HG03066 (cell line): Measurements from ENCODE around the gene ADGRG6.

ENCODE experiments used
- ATAC-seq: cut with Tn5 transposase; IDR thresholded peaks from one replicate; pipeline ENCODE4 v1.9.1; 2021; ENCODE audit warnings: low read depth; ENCODE audit not compliant: unreplicated experiment

Gene ADGRG6

GRCh38 chr6:142318714-142319113 is 16.9 kb downstream of the ADGRG6 start:
- ATAC-seq = no peak

GRCh38 chr6:142320366-142320765 is 18.6 kb downstream of the ADGRG6 start:
- ATAC-seq = no peak

GRCh38 chr6:142321451-142321850 is 19.6 kb downstream of the ADGRG6 start:
- no peak for ATAC-seq

- no peak for ATAC-seq
Observed at GRCh38 chr6:142322066-142322465, 20.3 kb downstream of the ADGRG6 start.

- ATAC-seq = no peak
Observed at GRCh38 chr6:142322504-142323198, 20.8 kb downstream of the ADGRG6 start.

- ATAC-seq = no peak
Observed at GRCh38 chr6:142323377-142323776, 21.6 kb downstream of the ADGRG6 start.

GRCh38 chr6:142324111-142324510 is 22.3 kb downstream of the ADGRG6 start:
- ATAC-seq = no peak

- no peak for ATAC-seq
Observed at GRCh38 chr6:142325111-142325510, 23.3 kb downstream of the ADGRG6 start.

- ATAC-seq = no peak
Observed at GRCh38 chr6:142326540-142326939, 24.7 kb downstream of the ADGRG6 start.

- no peak for ATAC-seq
Observed at GRCh38 chr6:142328070-142328469, 26.3 kb downstream of the ADGRG6 start.

GRCh38 chr6:142329486-142330113 is 27.8 kb downstream of the ADGRG6 start:
- no peak for ATAC-seq

- ATAC-seq = no peak
Observed at GRCh38 chr6:142331075-142331551, 29.3 kb downstream of the ADGRG6 start.

GRCh38 chr6:142331601-142332000 is 29.8 kb downstream of the ADGRG6 start:
- no peak for ATAC-seq

GRCh38 chr6:142332393-142333098 is 30.7 kb downstream of the ADGRG6 start:
- ATAC-seq = no peak

GRCh38 chr6:142333431-142333830 is 31.6 kb downstream of the ADGRG6 start:
- no peak for ATAC-seq

GRCh38 chr6:142334294-142334693 is 32.5 kb downstream of the ADGRG6 start:
- ATAC-seq = no peak

GRCh38 chr6:142335415-142335814 is 33.6 kb downstream of the ADGRG6 start:
- no peak for ATAC-seq

GRCh38 chr6:142336183-142336582 is 34.4 kb downstream of the ADGRG6 start:
- no peak for ATAC-seq

- ATAC-seq = no peak
Observed at GRCh38 chr6:142336787-142337186, 35.0 kb downstream of the ADGRG6 start.

GRCh38 chr6:142339113-142339512 is 37.3 kb downstream of the ADGRG6 start:
- ATAC-seq = no peak

- ATAC-seq = no peak
Observed at GRCh38 chr6:142339968-142340658, 38.3 kb downstream of the ADGRG6 start.
